ENCODE data around the gene TLE5.
"Not testable (repeated sequence)": the region's sequence is repeated elsewhere in the genome, so short reads cannot be mapped to it uniquely, and the experiment has no call there.

TLE5 gene

GRCh38 chr19:3054265-3054971, 7.9 kb downstream of the TLE5 start:
- DNase-seq (ENCODE audit: low read depth in 1 of 2, low spot score in 1 of 2), result no peak
- no peak for TF ChIP-seq JUND (IDR thresholded peaks at IDR 0.05; ENCODE audit: low read depth)
- in situ Hi-C loops (cut with HindIII; ENCODE audit: low pct_unique_long_range_greater_than_20kb, low sequenced_read_pairs), result no loop called here

- TF ChIP-seq JUND (IDR thresholded peaks at IDR 0.05; ENCODE audit: low read depth), result no peak
- DNase-seq (ENCODE audit: low read depth in 1 of 2, low spot score in 1 of 2), result no peak
- in situ Hi-C loops (cut with HindIII; ENCODE audit: low pct_unique_long_range_greater_than_20kb, low sequenced_read_pairs), result no loop called here
These were observed 8.5 kb downstream of the TLE5 start for GRCh38 chr19:3053780-3054179.

- in situ Hi-C loops (cut with HindIII; ENCODE audit: low pct_unique_long_range_greater_than_20kb, low sequenced_read_pairs), result no loop called here
- TF ChIP-seq JUND (IDR thresholded peaks at IDR 0.05; ENCODE audit: low read depth), result no peak
- no peak for DNase-seq (ENCODE audit: low read depth in 1 of 2, low spot score in 1 of 2)
These were observed 9.1 kb downstream of the TLE5 start for GRCh38 chr19:3053218-3053621.

- DNase-seq (ENCODE audit: low read depth in 1 of 2, low spot score in 1 of 2); in situ Hi-C loops (cut with HindIII; ENCODE audit: low pct_unique_long_range_greater_than_20kb, low sequenced_read_pairs): not testable (repeated sequence)
These were observed 12.3 kb downstream of the TLE5 start for GRCh38 chr19:3050016-3050415.

- DNase-seq (ENCODE audit: low read depth in 1 of 2, low spot score in 1 of 2), result no peak
- in situ Hi-C loops (cut with HindIII; ENCODE audit: low pct_unique_long_range_greater_than_20kb, low sequenced_read_pairs), result no loop called here
- TF ChIP-seq JUND (IDR thresholded peaks at IDR 0.05; ENCODE audit: low read depth), result no peak
These were observed 13.2 kb downstream of the TLE5 start for GRCh38 chr19:3049089-3049488.

- in situ Hi-C loops (cut with HindIII; ENCODE audit: low pct_unique_long_range_greater_than_20kb, low sequenced_read_pairs), result no loop called here
- no peak for DNase-seq (ENCODE audit: low read depth in 1 of 2, low spot score in 1 of 2)
- no peak for TF ChIP-seq JUND (IDR thresholded peaks at IDR 0.05; ENCODE audit: low read depth)
These were observed 14.1 kb downstream of the TLE5 start for GRCh38 chr19:3048190-3048533.

GRCh38 chr19:3047496-3048189, 14.7 kb downstream of the TLE5 start:
- no peak for DNase-seq (ENCODE audit: low read depth in 1 of 2, low spot score in 1 of 2)
- no peak for TF ChIP-seq JUND (IDR thresholded peaks at IDR 0.05; ENCODE audit: low read depth)
- in situ Hi-C loops (cut with HindIII; ENCODE audit: low pct_unique_long_range_greater_than_20kb, low sequenced_read_pairs), result no loop called here

- TF ChIP-seq JUND (IDR thresholded peaks at IDR 0.05; ENCODE audit: low read depth), result no peak
- DNase-seq (ENCODE audit: low read depth in 1 of 2, low spot score in 1 of 2), result no peak
- in situ Hi-C loops (cut with HindIII; ENCODE audit: low pct_unique_long_range_greater_than_20kb, low sequenced_read_pairs), result no loop called here
These were observed 15.4 kb downstream of the TLE5 start for GRCh38 chr19:3046698-3047495.

GRCh38 chr19:3045885-3046697, 16.2 kb downstream of the TLE5 start:
- no peak for TF ChIP-seq JUND (IDR thresholded peaks at IDR 0.05; ENCODE audit: low read depth)
- in situ Hi-C loops (cut with HindIII; ENCODE audit: low pct_unique_long_range_greater_than_20kb, low sequenced_read_pairs), result no loop called here
- DNase-seq (ENCODE audit: low read depth in 1 of 2, low spot score in 1 of 2), result no peak

GRCh38 chr19:3045191-3045590, 17.1 kb downstream of the TLE5 start:
- DNase-seq (ENCODE audit: low read depth in 1 of 2, low spot score in 1 of 2), result no peak
- TF ChIP-seq JUND (IDR thresholded peaks at IDR 0.05; ENCODE audit: low read depth), result no peak
- in situ Hi-C loops (cut with HindIII; ENCODE audit: low pct_unique_long_range_greater_than_20kb, low sequenced_read_pairs), result no loop called here

DNA sequence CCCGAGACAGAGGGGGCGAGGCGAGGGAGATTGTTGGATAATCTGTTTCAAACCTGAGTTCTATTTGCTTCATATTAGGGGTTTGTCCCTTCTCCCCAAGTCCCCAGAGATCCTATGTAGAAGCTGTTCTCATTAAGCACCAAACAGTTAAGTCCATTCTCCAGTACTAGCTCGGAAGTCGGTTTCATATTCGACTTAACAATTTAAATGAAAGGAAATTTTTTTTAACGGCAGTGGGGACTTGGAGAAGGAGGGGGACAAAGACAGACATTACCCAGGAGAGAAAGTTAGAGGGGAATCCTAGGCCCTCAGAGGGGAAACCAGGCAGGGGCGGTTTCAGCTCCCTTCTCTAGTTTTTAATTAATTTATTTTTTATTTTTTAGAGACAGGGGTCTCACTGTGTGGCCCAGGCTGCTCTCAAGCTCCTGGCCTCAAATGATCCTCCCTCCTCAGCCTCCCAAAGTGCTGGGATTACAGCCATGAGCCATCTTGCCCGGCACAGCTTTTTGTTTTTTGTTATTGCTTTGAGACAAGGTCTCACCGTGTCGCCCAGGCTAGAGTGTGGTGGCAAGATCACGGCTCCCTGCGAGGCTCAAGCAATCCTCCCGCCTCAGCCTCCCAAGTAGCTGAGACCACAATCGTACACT, 19.6 kb downstream of the TLE5 start:
- DNase-seq (ENCODE audit: low read depth in 1 of 2, low spot score in 1 of 2), result no peak
- in situ Hi-C loops (cut with HindIII; ENCODE audit: low pct_unique_long_range_greater_than_20kb, low sequenced_read_pairs), result no loop called here
- TF ChIP-seq JUND (IDR thresholded peaks at IDR 0.05; ENCODE audit: low read depth), result no peak

Measured in T47D (cell line).